K562 (cell line): ENCODE data around the gene IGSF9.

Source experiments
- CLOCK ChIP-seq: fragments of 250-450 bp; sonication (Bioruptor Pico); IDR thresholded peaks from 2 replicates; pipeline ENCODE4 v1.4.0; 2020; ENCODE audit warnings: mild to moderate bottlenecking, moderate library complexity, borderline replicate concordance
- CTCF ChIP-seq, 3 experiments: IDR thresholded peaks in 2 of 3; conservative IDR thresholded peaks in 1 of 3; 2 replicates each; pipeline ENCODE4 v1.5.1; 2011 to 2012; ENCODE audit warnings: low read length in 3 of 3, mild to moderate bottlenecking in 3 of 3, control low read depth in 2 of 3, improper control_type of control experiment in 1 of 3, inconsistent platforms in 1 of 3, low read depth in 1 of 3, mixed read lengths in 1 of 3, moderate library complexity in 1 of 3; ENCODE audit not compliant: insufficient read depth in 2 of 3
- MTA1 ChIP-seq: fragments of 450-650 bp; IDR thresholded peaks from 2 replicates; pipeline ENCODE4 v1.6.1; 2017; ENCODE audit warnings: borderline replicate concordance
- NRF1 ChIP-seq, 2 experiments: fragments of 450-650 bp; IDR thresholded peaks in 1 of 2; conservative IDR thresholded peaks in 1 of 2; 2 replicates each; pipeline ENCODE4 v1.6.1; 2014; ENCODE audit warnings: mild to moderate bottlenecking in 2 of 2
- SPI1 ChIP-seq: IDR thresholded peaks from 2 replicates; pipeline ENCODE4 v1.6.1; 2011; ENCODE audit warnings: low read depth, low read length, control low read depth, borderline replicate concordance
- TCF7L2 ChIP-seq: fragments of 150-350 bp; IDR thresholded peaks from 2 replicates; pipeline ENCODE4 v1.6.1; 2016; ENCODE audit warnings: low read depth, mild to moderate bottlenecking, low read length, moderate library complexity
- ZBTB11 ChIP-seq, 3 experiments: fragments of 200-800 bp in 1 of 3; fragments of 250-450 bp in 1 of 3; fragments of 450-650 bp in 1 of 3; sonication (Bioruptor Pico) in 1 of 3; sonication (Bioruptor generic) in 1 of 3; formaldehyde crosslinking in 1 of 3; IDR thresholded peaks; 2 replicates each; pipeline versions ENCODE4 v1.6.1 to v1.8.0; 2016 to 2022; ENCODE audit warnings: mild to moderate bottlenecking in 2 of 3, missing genetic modification characterization in 2 of 3, missing compliant biosample characterization in 1 of 3, moderate library complexity in 1 of 3

- TF ChIP-seq MTA1 (no peak), CTCF (IDR thresholded peaks at IDR 0.05 in 2 of 3, conservative IDR thresholded peaks at IDR 0.05 in 1 of 3; ENCODE audit: insufficient read depth in 2 of 3, low read depth in 1 of 3, low read length in 3 of 3) (no peak), TCF7L2 (no peak), NRF1 (conservative IDR thresholded peaks at IDR 0.05 in 1 of 2, IDR thresholded peaks at IDR 0.05 in 1 of 2) (0 out of 4 replicates have a peak, but pooled peaks of 1 of the 2 experiments have one; percentile 6), ZBTB11 (CRISPR knock-in tag; IDR thresholded peaks at IDR 0.05) (no peak), CLOCK (CRISPR knock-in tag) (no peak), SPI1 (no peak)
Observed at GRCh38 chr1:159925719-159926078, 19.7 kb downstream of the IGSF9 start.
